ENCODE data around the gene IFNAR2.

IFNAR2 gene

GRCh38 chr21:33229784-33230544 lies at the start of gene IFNAR2:
Gene IFNAR2, plus strand, starts transcription at chr21:33229938. Its CDS starts 11,985 bp downstream, at chr21:33241923.
- peak; percentile 20 for DNase-seq

- no peak for DNase-seq
Measured at GRCh38 chr21:33185852-33186251, 43.9 kb upstream of the IFNAR2 start.

GRCh38 chr21:33187276-33187675 lies 42.5 kb upstream of the IFNAR2 start:
- no peak for DNase-seq

- no peak for DNase-seq
Measured at GRCh38 chr21:33189237-33189636, 40.5 kb upstream of the IFNAR2 start.

GRCh38 chr21:33189824-33190223 lies 39.9 kb upstream of the IFNAR2 start:
- no peak for DNase-seq

GRCh38 chr21:33196941-33197374 lies 32.8 kb upstream of the IFNAR2 start:
- peak; percentile 8 for DNase-seq

GRCh38 chr21:33197496-33197895 lies 32.2 kb upstream of the IFNAR2 start:
- no peak for DNase-seq

GRCh38 chr21:33198346-33199099 lies 31.2 kb upstream of the IFNAR2 start:
- DNase-seq: no peak

- no peak for DNase-seq
Measured at GRCh38 chr21:33199100-33199464, 30.7 kb upstream of the IFNAR2 start.

- DNase-seq: peak; percentile 72
Measured at GRCh38 chr21:33199516-33200217, 30.1 kb upstream of the IFNAR2 start.

GRCh38 chr21:33201956-33202355 lies 27.8 kb upstream of the IFNAR2 start:
- no peak for DNase-seq

GRCh38 chr21:33202464-33203363 lies 27.0 kb upstream of the IFNAR2 start:
- no peak for DNase-seq

- DNase-seq: no peak
Measured at GRCh38 chr21:33203371-33203724, 26.4 kb upstream of the IFNAR2 start.

- no peak for DNase-seq
Measured at GRCh38 chr21:33205476-33205875, 24.3 kb upstream of the IFNAR2 start.

GRCh38 chr21:33206771-33207281 lies 22.9 kb upstream of the IFNAR2 start:
- DNase-seq: no peak

- no peak for DNase-seq
Measured at GRCh38 chr21:33207449-33208149, 22.1 kb upstream of the IFNAR2 start.

- DNase-seq: no peak
Measured at GRCh38 chr21:33208534-33208933, 21.2 kb upstream of the IFNAR2 start.

GRCh38 chr21:33211305-33211704 lies 18.4 kb upstream of the IFNAR2 start:
- DNase-seq: no peak

GRCh38 chr21:33211732-33212131 lies 18.0 kb upstream of the IFNAR2 start:
- no peak for DNase-seq

GRCh38 chr21:33212159-33212851 lies 17.4 kb upstream of the IFNAR2 start:
- no peak for DNase-seq

GRCh38 chr21:33214056-33214455 lies 15.7 kb upstream of the IFNAR2 start:
- no peak for DNase-seq

All from NCI-H446 treated with DMSO at 0.1 percent for 48 hours (cell line).